ENCODE measurements around the gene PCP4L1.
"Not testable (repeated sequence)": the region's sequence is repeated elsewhere in the genome, so short reads cannot be mapped to it uniquely, and the experiment has no call there.

PCP4L1 gene

DNA sequence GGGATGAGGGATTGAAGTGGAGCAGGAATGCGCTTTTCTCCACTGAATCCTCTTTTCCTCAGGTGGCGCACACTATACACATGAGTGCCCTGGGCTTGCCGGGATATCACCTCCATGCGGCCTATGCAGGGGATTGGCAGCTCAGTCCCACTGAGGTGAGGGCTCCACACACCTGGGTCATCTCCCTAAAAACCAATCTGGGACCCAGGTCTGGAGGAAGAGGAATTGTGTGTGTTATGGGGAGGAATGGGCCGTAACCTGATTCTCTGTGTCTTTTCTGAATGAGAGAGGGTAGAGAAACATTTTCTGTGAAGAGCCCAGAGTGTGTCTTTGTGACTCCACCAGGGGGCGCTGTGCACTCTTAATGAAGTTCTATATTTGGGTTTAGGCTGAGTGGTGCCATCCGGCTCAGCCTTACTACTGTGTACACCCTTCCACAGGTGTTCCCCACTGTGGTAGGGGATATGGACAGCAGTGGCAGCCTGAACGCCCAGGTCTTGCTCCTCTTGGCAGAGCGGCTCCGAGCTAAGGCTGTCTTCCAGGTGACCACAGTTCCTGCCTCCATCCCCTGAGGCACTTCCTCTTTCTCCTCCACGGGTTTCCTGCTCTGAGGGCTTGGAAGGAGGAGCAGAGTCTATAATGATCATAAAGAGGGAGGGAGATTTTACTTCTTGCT lies 31.2 kb upstream of the PCP4L1 start:
- peak; percentile 7 to 88 (median 63) for DNase-seq

DNA sequence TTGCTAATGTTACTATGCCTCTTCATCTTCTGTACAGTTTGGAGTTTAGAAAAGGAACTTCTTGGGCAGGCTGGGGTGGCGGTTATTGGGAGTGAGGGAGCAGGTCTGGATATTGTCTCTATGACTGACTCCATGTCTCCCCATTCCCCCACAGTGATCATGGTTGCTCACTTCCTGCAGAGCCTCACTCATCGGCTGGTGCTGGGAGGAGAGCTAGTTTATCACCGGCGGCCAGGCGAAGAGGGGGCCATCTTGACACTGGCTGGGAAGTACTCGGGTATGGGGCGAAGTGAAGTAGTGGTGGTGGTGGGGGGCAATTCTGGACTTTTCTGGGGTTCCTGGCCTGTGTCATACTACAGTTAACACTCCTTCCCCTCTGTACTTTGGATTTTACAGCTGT lies 30.5 kb upstream of the PCP4L1 start:
- DNase-seq, result no peak

DNA sequence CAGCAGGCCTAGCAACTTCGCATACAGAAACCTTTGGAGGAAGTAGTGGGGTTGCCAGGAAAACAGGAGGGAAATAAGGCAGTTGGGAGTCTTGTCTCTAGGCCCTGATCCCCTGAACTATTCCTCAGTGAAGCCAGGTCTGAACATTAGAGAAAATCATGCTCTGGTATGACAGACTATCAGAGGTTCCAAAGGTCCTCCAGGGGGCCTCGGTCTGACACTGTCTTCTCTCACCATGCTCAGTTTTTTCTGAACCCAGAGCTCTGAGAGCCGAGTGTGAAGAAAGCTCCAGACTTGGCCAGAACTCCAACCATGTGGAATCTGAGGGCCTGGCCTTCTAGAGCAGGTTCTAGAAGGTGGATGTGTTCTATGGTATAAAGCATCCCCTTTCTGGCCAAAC lies 28.6 kb upstream of the PCP4L1 start:
- DNase-seq, result no peak

DNA sequence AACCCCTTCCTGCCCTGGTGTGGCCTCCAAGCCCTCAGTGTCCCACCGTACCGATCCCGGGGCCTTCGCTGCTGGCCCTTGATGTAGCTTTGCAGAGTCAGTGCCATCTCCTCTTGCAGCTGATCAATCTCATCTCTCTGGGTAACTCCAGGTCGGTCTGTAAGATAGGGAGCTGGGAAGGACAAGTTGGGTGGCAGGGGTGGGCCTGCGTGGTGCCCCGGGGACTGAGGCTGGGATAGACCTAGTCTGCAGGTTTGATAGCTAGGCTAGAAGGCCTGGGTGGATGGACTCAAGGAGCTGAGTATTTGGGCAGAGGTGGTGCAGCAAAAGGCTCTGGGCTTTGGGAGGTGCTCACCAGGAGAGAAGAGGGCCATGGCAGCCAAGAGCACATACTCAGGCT lies 27.8 kb upstream of the PCP4L1 start:
- no peak for DNase-seq

DNA sequence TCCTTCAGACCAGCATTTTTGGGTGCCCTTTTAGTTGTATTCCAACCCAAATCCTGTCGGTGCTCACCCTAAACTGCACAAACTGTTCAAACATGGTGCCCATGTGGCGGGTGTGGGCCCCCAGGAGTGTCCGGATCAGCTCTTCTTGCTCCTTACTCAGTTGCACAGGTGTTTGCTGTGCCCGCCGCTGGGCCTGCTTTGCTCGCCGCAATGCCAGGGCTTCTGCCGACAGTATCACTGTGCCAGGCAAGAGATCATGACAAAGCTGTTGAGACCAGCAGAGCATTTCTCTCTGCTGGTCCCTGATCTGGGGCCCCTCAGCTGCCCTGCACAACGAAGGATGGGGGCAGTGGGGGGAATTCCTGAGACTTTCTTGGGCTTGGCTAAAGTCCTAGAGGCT lies 25.4 kb upstream of the PCP4L1 start:
- DNase-seq, result no peak

DNA sequence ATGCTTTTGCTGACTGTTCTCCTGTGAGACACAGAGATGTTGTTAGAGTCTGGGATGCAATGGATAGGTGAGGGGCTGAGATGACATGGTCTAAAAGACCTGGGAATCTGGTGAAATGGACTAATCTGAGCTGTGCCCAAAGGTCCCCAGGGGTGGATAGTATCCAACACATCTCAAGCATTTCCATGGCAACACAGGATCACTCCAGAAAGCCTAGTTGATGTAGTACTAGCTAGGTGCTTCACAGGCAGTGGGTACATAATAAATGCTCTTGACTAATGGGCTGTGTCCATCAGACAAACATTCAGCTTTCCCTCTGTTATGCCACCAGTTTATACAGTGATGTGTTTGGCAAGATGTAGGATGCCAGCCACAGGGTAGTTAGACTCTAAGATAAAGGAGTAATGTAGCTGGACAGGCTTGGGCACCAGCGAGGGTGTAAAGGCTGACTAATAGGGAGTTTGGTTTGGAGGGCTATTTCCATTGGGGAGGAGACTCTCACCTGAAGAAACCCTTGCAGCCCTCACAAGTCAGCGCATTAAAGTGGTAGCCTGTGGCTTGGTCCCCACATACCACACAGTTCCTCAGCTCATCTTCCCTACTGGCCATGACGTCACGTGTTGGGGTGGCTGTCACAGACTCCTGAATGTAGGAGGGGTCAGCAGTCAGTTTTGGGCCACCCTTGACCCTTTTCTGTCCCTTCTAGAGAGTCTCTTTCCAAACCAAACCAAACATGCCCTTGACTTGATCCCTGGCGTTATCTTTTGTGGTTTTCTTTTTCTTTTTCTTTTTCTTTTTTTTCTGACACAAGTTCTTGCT lies 22.4 kb upstream of the PCP4L1 start:
- no peak for DNase-seq

DNA sequence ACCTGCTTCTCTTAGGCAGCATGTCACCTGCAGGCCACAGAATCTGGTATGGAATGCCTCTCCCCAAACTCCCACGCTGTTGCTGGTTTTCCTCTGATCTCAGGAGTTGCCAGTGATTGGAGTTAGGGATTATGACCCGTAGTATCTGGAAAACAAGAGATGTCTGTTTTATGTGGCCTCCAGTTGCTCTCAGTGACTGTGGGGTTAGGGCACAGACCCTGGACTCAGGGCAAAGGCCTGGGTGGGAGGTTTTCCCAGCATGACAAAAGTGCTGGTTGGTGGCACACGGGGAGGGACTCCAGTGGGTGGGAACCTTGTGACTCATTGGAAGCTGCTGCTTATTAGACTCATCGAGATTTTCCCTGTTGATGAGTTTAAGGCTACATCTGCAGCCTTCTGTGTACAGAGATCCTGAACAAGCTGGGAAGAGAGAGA lies 20.5 kb upstream of the PCP4L1 start, which contains the start of gene NR1I3:
TSS of gene NR1I3 (minus strand) at position 165 of the 435 bp plus-strand sequence. CDS start 1,638 bp downstream, outside the sequence.
- peak in 2 of 51 donors; percentile 14 to 23 for DNase-seq

DNA sequence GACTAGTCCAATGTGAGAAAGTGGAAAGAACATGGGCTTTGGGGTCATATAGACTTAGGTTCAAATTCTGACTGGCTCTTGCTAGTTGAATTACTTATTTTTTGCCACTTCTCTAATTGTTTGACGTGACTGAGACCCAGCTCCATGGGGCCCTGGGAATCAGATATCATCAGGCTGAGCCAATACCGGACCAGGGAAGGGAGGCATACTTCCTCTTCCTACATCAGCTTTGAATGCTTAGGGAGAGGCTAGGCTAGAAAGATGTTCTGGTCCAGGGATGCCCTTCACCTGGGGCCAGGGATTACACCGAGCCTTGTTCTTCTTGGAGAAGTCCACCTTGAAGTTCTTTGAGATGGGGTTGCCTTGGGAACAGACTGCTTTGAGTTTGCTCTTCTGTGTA lies 16.9 kb upstream of the PCP4L1 start:
- no peak for DNase-seq

DNA sequence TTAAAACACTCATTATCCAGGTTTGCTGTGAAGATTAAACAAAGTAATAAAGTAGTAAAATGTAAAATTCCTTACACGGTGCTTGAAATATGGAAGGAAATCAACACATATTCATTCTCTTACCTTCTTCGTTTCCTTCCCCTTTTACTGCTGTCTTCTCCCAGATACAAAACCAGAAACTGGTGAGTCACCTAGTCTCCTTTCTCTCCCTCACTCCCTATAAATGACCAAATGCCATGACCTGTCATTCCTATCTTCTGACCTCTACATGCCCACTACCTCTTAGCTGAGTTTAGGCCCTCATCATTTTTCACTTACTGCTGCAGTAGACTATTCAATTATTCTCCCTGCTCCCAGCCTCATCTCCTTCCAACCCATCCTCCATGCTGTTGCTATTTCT lies 16.2 kb upstream of the PCP4L1 start:
- DNase-seq, result no peak

DNA sequence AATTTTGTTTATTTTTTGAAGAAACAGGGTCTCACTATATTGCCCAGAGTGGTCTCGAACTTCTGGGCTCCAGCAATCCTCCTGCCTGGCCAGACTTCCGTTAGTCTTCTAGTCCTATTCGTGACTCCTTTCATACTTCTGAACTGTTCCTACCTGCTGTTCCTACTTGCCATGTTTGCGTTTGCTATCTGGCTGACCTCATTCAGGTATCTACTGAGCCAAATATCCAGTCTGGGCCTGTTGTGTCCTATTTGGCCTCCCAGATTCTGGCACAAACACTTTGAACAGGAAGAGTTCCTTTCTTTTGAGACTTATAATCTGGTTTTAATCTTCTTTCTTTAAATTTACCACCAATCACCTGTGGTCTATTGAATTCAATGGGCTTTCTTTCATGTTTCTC lies 13.7 kb upstream of the PCP4L1 start:
- DNase-seq, result no peak

DNA sequence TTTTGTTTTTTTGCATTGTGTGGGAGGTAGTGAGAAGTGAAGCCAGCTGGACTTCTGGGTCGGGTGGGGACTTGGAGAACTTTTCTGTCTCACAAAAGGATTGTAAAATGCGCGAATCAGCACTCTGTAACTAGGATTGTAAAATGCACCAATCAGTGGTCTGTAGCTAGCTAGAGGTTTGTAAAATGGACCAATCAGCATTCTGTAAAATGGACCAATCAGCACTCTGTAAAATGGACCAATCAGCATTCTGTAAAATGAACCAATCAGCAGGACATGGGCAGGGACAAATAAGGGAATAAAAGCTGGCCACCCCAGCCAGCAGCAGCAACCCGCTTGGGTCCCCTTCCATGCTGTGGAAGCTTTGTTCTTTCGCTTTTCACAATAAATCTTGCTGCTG lies 8.4 kb upstream of the PCP4L1 start:
- DNase-seq, result not testable (repeated sequence)

DNA sequence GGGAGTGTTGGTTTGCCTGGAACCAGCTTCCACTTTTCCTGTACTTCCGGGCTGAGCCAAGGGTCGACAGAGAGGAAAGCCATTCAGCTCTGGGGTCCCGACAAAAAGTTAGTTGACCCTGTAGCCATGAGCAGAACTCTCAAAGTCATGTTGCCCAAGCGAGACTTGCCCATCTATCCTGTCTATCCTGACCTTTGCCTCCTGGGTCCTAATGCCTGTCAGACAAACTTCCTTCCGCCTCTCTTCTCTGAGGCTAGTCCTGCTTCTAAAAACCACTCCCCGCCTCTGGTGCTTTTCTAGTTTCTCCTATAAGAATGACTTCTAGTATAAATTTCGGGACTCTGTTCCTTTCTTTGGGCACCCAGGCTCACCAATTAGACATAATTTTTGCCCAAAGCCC lies 7.7 kb upstream of the PCP4L1 start:
- DNase-seq, result no peak

DNA sequence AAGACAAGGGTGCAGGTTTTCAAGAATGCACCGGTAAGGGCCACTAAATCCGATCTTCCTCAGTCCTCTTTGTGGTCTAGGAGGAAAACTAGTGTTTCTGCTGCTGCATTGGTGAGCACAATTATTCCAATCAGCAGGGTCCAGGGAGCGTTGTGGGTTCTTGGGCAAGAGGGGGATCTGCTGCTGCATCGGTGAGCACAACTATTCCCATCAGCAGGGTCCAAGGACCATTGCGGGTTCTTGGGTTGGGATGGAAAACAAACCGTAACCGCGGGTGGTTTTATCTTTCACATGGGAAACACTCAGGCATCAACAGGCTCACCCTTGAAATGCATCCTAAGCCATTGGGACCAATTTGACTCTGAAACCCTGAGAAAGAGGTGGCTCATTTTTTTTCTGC lies 7.0 kb upstream of the PCP4L1 start:
- no peak for DNase-seq

DNA sequence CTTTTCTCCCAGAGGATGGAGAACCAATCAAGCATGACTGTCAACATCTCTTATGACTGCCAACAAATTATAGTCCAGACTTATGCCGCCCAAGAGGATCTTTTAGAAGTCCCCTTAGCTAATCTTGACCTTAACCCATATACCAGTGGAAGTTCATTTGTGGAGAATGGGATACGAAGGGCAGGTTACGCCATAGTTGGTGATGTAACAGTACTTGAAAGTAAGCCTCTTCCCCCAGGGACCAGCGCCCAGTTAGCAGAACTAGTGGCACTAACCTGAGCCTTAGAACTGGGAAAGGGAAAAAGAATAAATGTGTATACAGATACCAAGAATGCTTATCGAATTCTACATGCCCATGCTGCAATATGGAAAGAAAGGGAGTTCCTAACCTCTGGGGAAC lies 3.2 kb upstream of the PCP4L1 start:
- not testable (repeated sequence) for DNase-seq

DNA sequence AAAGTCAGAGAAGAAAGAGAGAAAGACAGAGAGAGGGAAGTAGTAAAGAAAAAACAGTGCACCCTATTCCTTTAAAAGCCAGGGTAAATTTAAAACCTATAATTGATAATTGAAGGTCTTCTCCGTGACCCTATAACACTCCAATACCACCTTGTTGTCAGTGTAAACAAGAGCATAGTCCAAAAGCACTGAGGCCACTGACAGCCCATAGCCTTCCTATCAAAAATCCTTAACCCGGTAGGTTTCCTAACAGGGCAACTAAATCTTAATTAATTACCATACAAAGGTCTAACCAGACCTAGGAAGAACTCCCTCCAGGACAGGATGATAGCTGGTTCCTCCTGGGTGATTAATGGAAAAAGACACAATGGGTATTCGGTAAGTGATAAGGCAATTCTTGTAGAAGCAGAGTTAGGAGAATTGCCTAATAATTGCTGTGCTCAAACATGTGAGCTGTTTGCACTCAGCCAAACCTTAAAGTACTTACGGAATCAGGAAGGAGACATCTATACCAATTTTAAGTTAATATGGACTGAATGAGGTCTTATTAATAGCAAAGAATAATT lies 2.5 kb upstream of the PCP4L1 start:
- DNase-seq, result not testable (repeated sequence)

DNA sequence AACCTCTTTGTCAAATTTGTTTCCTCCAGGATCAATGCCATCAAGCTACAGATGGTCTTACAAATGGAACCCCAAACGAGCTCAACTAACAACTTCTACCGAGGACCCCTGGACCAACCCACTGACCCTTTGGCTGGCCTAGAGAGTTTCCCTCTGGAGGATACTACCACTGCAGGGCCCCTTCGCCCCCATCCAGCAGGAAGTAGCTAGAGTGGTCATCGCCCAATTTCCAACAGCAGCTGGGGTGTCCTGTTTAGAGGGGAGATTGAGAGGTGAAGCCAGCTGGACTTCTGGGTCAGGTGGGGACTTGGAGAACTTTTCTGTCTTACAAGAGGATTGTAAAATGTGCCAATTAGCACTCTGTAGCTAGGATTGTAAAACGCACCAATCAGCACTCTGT lies 1.4 kb upstream of the PCP4L1 start:
- not testable (repeated sequence) for DNase-seq

DNA sequence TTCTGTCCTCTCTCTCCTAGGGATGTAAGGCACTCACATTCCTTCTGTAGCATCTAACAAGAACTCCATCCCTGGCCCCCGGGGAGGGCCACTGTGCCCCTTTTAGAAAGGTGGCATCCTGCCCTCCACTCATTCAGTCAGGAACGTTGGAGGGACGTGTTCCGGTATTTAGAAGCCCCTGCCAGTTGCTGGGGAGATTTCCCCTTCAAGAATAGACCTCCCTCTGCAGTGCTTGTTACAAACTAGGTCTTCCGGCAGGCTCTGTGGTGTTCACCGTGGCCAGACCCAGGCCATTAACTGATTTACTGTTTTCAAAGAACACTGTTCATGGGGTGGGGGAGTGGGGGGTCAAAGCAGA lies 779 bp downstream of the PCP4L1 start:
- DNase-seq, result no peak

DNA sequence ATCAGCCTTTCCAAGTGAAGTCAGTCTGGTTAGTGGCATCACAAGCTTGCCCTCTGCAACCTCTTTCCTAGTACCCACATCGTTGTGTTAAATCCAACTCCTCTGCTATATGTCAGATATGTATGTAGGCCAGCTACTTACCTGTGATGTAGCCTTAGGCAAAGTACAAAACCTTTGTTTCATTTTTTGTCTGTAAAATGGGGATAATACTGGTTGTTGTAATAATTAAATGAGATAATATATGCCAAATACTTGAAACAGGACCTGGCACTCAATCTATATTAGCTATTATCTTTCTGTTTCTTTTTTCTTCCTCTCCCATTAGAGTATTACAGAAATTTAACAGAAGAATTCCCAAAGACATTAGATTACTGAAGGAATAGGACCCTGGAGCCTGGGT lies 1.2 kb downstream of the PCP4L1 start:
- no peak for DNase-seq

DNA sequence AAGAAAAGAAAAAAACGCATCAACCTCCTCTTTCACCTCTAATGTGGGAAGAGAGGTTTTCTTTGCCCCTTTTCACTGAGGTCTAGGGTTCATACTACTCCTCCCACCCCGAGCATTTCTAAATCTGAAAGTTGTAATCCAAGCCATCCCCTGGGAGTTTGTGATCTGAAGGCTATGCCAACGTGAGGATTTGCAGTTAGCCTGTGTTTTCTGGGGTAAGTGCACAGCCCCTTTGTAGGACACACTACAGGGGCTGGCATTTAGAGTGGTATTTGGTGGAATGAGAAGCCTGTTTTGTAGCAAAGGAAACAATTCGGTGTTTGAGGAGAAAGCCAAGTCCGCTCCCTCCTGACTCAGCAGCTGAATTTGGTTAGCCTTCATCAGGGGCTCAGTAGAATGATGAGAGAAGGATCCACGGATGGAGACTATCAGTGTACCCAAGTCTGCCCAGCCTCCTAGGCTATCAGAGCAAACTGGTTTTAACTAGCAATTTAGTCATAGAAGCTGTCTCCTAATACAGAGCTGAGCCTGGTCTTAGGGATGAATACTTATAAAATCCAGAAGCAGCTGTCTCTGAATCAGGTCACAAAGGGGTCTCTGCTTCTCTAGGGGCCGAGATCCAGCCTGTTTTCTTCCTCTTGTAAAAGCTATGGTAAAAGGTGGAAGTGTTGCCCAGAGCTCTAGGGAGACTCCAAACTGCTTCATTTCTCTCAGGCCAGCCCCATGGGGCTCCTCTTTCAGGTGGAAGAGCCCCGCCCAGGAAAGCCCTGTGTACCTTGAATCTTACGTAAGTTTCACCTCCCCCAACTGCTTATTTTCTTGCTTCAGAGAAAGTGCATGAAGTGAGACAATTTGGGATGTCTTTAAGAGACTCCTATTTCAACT lies 2.1 kb downstream of the PCP4L1 start:
- peak in 1 of 51 donors; percentile 16 for DNase-seq

DNA sequence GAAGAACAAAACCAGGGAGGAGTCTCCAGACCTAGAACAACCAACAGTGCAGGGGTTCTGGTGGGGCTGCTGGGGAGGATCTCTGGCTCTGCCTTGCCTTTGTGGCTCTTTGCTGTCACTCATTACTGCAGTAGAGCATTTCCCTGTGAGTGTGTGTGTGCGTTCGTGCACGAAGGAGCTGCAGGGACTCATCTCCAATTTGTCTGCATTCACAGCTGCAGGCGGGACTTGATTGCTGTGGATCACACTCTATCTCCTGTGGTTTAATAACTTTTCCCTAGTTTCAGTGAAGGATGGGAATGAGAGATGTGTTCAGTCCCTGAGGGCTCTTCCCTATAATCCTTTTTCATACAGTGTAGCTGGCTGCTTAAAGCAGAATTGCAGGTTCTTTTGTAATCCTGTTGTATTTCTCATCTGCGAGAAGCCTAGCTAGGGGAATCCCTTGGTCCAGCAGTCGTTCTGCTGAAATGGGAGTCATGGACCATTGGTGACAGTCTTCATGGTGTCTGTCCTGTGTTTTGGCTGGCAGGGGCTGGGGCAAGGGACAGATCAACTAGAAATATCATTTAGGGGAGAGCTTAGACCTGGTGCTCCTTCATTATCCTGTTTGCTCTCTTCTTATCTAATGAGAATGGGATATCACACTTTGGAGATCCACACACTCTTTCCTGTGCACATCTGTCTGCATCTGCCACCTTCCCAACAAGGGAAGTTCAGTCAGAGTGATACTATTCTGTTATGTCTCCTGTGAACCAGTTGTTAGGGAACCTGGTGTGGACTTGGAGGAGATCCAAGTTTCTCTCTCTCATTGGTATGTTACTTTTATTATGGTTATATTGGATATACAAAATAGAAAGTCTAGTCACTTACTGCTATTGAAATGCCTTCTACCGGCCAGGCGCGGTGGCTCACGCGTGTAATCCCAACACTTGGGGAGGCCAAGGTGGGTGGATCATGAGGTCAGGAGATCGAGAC lies 3.0 kb downstream of the PCP4L1 start:
- DNase-seq, result peak in 2 of 51 donors; percentile 3 to 46
